Osteocyte (in vitro differentiated cells): Measurements from ENCODE around the gene PPL. TPM values are rescaled to one million over a fixed set of nuclear protein-coding genes. Genes with fewer than 3 reads are reported as not detected.

ENCODE experiments used
- DNase-seq: peaks from one replicate; pipeline ENCODE4 v3.0.0; 2021; ENCODE audit warnings: mixed read lengths; ENCODE audit not compliant: unreplicated experiment; ENCODE audit errors: extremely low spot score
- H3K27ac Mint-ChIP-seq: one replicate; pipeline ENCODE4 v1.8.0; 2021; ENCODE audit warnings: mild to moderate bottlenecking, mixed read lengths; ENCODE audit not compliant: unreplicated experiment
- H3K27me3 Mint-ChIP-seq: one replicate; pipeline ENCODE4 v1.8.0; 2021; ENCODE audit warnings: mixed read lengths; ENCODE audit not compliant: unreplicated experiment
- H3K36me3 Mint-ChIP-seq: one replicate; pipeline ENCODE4 v1.8.0; 2021; ENCODE audit warnings: mixed read lengths; ENCODE audit not compliant: unreplicated experiment
- H3K4me1 Mint-ChIP-seq: one replicate; pipeline ENCODE4 v1.8.0; 2021; ENCODE audit warnings: mixed read lengths; ENCODE audit not compliant: unreplicated experiment
- H3K4me3 Mint-ChIP-seq: one replicate; pipeline ENCODE4 v1.8.0; 2021; ENCODE audit warnings: mild to moderate bottlenecking, moderate library complexity, mixed read lengths; ENCODE audit not compliant: unreplicated experiment
- H3K9me3 Mint-ChIP-seq: one replicate; pipeline ENCODE4 v1.8.0; 2021; ENCODE audit warnings: mixed read lengths; ENCODE audit not compliant: unreplicated experiment
- total RNA-seq: library from RNA; stranded (reverse); gene quantifications from 2 replicates; pipeline ENCODE4 v1.2.1, GENCODE V29; 2021
- TF ChIP-seq, protein P1 (sequence below): fragments of 200-600 bp; sonication (generic); IDR thresholded peaks from 2 replicates; pipeline ENCODE4 v1.5.0; 2021; ENCODE audit warnings: antibody characterized with exemption, mild to moderate bottlenecking, moderate library complexity

Gene PPL
- total RNA-seq, 1 donor from 2014 or later: 10.3 TPM

DNA sequence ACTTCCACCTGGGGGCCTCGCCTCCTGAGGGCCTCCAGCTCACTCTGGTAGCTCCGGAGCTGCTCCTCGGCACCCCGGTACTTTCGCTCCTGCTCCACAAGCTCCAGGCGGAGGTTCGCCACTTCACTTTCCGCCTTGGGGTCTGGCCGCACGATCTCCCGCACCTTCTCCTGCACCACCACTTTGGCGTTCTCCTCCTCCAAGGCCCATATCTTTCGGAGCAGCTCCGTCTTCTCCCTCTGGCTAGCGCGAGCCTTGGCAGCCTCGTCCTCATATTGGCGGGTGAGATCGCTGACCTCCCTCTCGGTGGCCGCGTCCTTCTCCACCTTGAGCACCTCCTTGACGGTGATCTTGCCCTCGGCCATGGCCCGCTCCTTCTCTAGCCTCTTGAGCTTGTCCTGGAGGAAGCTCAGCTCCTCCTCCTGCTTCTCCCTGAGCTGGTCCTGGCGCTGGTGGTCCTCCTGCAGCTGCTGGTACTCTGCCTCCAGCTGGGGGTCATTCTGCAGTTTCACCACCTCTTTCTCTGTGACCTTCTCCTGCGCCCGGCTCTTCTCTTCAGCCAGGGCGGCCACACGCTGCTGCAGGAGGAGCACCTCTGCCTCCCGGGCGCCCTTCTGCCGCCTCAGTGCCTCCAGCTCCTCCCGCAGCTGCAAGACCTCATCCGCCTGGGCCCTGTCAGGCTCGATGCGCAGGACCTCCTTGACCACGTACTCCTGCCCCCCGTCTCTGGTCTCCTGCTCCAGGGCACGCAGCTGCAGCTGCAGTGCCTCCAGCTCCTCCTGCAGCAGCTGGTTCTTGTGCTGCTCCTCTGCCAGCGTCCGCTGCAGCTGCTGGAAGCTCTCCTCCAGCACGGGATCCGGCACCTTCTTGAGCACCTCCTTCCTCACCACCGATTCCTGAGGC is 51.7 kb downstream of the PPL start:
- TF ChIP-seq, protein P1, sequence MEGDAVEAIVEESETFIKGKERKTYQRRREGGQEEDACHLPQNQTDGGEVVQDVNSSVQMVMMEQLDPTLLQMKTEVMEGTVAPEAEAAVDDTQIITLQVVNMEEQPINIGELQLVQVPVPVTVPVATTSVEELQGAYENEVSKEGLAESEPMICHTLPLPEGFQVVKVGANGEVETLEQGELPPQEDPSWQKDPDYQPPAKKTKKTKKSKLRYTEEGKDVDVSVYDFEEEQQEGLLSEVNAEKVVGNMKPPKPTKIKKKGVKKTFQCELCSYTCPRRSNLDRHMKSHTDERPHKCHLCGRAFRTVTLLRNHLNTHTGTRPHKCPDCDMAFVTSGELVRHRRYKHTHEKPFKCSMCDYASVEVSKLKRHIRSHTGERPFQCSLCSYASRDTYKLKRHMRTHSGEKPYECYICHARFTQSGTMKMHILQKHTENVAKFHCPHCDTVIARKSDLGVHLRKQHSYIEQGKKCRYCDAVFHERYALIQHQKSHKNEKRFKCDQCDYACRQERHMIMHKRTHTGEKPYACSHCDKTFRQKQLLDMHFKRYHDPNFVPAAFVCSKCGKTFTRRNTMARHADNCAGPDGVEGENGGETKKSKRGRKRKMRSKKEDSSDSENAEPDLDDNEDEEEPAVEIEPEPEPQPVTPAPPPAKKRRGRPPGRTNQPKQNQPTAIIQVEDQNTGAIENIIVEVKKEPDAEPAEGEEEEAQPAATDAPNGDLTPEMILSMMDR: no peak
- no peaks in the 10 kb centered on the region for H3K9me3 Mint-ChIP-seq
- H3K27me3 Mint-ChIP-seq: no peaks in the 10 kb centered on the region
- H3K4me3 Mint-ChIP-seq: no peak overlapping the region
- no peak for DNase-seq
- peaks cover 58% of the 10 kb centered on the region for H3K36me3 Mint-ChIP-seq
- H3K4me1 Mint-ChIP-seq: peaks cover 21% of the 10 kb centered on the region
- H3K27ac Mint-ChIP-seq: no peak overlapping the region

DNA sequence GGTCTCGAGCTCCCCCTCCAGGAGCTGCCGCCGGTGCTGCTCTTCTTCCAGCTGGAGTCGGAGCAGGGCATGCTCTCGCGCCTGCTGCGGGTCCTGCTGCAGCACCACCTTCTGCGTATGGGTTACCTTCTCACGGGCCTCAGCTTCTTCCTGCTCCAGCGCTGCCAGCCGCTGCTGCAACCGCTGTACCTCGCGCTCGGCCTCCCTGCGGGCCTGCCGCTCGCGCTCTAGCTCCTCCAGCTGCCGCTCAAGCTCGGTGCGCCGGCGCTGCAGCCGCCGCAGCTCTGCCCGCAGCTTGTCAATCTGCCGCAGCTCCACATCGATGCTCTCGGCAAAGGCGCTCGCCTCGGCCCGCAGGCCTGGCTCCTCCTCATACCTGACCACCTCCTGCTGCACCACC is 52.7 kb downstream of the PPL start:
- H3K4me3 Mint-ChIP-seq: no peak overlapping the region
- DNase-seq: no peak
- H3K9me3 Mint-ChIP-seq: no peaks in the 10 kb centered on the region
- TF ChIP-seq, protein P1: no peak
- no peaks in the 10 kb centered on the region for H3K27me3 Mint-ChIP-seq
- H3K27ac Mint-ChIP-seq: no peak overlapping the region
- peaks cover 21% of the 10 kb centered on the region for H3K4me1 Mint-ChIP-seq
- peaks cover 60% of the 10 kb centered on the region for H3K36me3 Mint-ChIP-seq

GRCh38 chr16:4883501-4883900 is 53.4 kb downstream of the PPL start:
- no peaks in the 10 kb centered on the region for H3K9me3 Mint-ChIP-seq
- TF ChIP-seq, protein P1: no peak
- no peaks in the 10 kb centered on the region for H3K27me3 Mint-ChIP-seq
- H3K27ac Mint-ChIP-seq: no peak overlapping the region
- H3K4me3 Mint-ChIP-seq: no peak overlapping the region
- no peak for DNase-seq
- H3K4me1 Mint-ChIP-seq: peaks cover 21% of the 10 kb centered on the region
- peaks cover 63% of the 10 kb centered on the region for H3K36me3 Mint-ChIP-seq

- TF ChIP-seq, protein P1: no peak
- H3K27ac Mint-ChIP-seq: peak overlapping the region; percentile 56
- H3K36me3 Mint-ChIP-seq: peaks cover 63% of the 10 kb centered on the region
- H3K9me3 Mint-ChIP-seq: no peaks in the 10 kb centered on the region
- peaks cover 21% of the 10 kb centered on the region for H3K4me1 Mint-ChIP-seq
- DNase-seq: no peak
- H3K27me3 Mint-ChIP-seq: no peaks in the 10 kb centered on the region
- H3K4me3 Mint-ChIP-seq: no peak overlapping the region
Observed at GRCh38 chr16:4882633-4883285, 54.2 kb downstream of the PPL start.

- Mint-ChIP-seq H3K36me3 (peaks cover 65% of the 10 kb centered on the region), H3K4me3 (no peak overlapping the region), H3K27ac (peak overlapping the region; percentile 56), H3K27me3 (no peaks in the 10 kb centered on the region), H3K9me3 (no peaks in the 10 kb centered on the region), H3K4me1 (peaks cover 21% of the 10 kb centered on the region)
- TF ChIP-seq, protein P1: no peak
- no peak for DNase-seq
Observed at GRCh38 chr16:4882000-4882632, 54.8 kb downstream of the PPL start.
